ENCODE measurements around the gene ENO2.

Gene ENO2

DNA sequence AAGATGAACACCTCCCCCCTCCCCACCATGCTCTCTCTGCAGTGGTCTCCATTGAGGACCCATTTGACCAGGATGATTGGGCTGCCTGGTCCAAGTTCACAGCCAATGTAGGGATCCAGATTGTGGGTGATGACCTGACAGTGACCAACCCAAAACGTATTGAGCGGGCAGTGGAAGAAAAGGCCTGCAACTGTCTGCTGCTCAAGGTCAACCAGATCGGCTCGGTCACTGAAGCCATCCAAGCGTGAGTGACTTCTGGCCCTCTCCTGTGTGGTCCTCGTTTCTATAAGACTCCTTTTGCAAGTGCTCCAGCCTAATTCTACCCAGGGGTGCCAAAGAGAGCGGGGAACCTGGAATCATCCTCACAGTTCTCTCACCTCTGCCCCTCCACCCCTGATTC, 7.2 kb downstream of the ENO2 start:
- DNase-seq (ENCODE audit: low read depth in 2 of 2), result no peak

DNA sequence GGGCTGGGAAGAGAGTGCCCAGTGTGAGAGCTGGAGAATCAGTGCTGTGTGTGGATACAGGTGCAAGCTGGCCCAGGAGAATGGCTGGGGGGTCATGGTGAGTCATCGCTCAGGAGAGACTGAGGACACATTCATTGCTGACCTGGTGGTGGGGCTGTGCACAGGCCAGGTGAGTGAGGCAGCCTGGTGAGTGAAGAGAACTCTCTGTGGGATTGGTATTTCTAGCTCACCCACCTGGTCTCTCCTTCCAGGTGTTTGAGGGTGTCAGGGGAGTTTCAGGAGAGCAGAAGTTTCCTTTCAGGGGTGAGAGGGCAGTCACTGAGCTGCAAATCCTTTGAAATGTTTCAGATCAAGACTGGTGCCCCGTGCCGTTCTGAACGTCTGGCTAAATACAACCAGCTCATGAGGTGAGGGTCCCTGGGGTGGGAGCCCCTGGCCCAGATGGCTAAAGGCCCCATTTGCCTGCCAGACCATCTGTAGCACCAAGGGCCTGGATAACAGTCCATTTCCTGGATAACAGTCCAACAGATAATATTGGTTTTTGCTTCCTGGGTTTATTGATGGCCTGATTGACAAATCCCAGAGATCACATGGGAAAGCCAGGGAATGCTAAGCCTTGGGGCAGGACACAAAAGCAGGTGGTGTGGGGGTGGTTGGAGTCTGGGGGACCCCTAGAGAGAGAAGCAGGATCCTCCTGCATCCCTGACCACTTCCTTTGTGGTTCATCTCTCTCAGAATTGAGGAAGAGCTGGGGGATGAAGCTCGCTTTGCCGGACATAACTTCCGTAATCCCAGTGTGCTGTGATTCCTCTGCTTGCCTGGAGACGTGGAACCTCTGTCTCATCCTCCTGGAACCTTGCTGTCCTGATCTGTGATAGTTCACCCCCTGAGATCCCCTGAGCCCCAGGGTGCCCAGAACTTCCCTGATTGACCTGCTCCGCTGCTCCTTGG, 7.9 kb downstream of the ENO2 start:
- H3K4me3 ChIP-seq (replicated peaks in 1 of 2; ENCODE audit: low read depth in 2 of 2, low read length in 2 of 2), result no peak overlapping the region
- TF ChIP-seq, protein P1, sequence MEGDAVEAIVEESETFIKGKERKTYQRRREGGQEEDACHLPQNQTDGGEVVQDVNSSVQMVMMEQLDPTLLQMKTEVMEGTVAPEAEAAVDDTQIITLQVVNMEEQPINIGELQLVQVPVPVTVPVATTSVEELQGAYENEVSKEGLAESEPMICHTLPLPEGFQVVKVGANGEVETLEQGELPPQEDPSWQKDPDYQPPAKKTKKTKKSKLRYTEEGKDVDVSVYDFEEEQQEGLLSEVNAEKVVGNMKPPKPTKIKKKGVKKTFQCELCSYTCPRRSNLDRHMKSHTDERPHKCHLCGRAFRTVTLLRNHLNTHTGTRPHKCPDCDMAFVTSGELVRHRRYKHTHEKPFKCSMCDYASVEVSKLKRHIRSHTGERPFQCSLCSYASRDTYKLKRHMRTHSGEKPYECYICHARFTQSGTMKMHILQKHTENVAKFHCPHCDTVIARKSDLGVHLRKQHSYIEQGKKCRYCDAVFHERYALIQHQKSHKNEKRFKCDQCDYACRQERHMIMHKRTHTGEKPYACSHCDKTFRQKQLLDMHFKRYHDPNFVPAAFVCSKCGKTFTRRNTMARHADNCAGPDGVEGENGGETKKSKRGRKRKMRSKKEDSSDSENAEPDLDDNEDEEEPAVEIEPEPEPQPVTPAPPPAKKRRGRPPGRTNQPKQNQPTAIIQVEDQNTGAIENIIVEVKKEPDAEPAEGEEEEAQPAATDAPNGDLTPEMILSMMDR (IDR thresholded peaks at IDR 0.05; ENCODE audit: low read depth, low read length), result no peak
- DNase-seq (ENCODE audit: low read depth in 2 of 2), result no peak

More for the DNA sequence above, 7.2 kb downstream of the ENO2 start:
- TF ChIP-seq, protein P1 (IDR thresholded peaks at IDR 0.05; ENCODE audit: low read depth, low read length), result no peak
- no peak overlapping the region for H3K4me3 ChIP-seq (replicated peaks in 1 of 2; ENCODE audit: low read depth in 2 of 2, low read length in 2 of 2)

GRCh38 chr12:6923003-6923732, 8.8 kb downstream of the ENO2 start:
- DNase-seq (ENCODE audit: low read depth in 2 of 2), result no peak
- TF ChIP-seq, protein P1 (IDR thresholded peaks at IDR 0.05; ENCODE audit: low read depth, low read length), result no peak
- H3K4me3 ChIP-seq (replicated peaks in 1 of 2; ENCODE audit: low read depth in 2 of 2, low read length in 2 of 2), result no peak overlapping the region

DNA sequence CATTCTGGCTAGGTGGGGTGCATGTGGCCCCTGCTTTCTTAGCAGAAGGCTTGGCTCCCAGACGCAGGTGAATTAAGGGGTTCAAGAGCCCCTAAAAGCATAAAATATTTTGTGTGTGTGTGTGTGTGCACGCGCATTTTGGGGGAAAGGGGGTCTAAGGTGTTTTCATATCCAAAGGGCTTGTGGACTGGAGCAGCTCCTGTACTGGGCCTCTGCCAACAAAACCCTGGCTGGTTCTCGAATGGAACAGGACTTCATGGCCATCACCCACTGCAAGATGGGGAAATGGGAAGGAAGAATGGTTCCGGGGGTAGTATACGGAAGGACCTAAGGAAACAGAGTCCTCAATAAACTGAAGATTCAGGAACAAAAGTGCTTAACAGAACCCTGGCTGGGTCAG, 9.5 kb downstream of the ENO2 start:
- no peak for DNase-seq (ENCODE audit: low read depth in 2 of 2)
- TF ChIP-seq, protein P1 (IDR thresholded peaks at IDR 0.05; ENCODE audit: low read depth, low read length), result no peak
- no peak overlapping the region for H3K4me3 ChIP-seq (replicated peaks in 1 of 2; ENCODE audit: low read depth in 2 of 2, low read length in 2 of 2)

- TF ChIP-seq, protein P1 (IDR thresholded peaks at IDR 0.05; ENCODE audit: low read depth, low read length), result no peak
- H3K4me3 ChIP-seq (replicated peaks in 1 of 2; ENCODE audit: low read depth in 2 of 2, low read length in 2 of 2), result no peak overlapping the region
- DNase-seq (ENCODE audit: low read depth in 2 of 2), result no peak
Measured at GRCh38 chr12:6925239-6925539, 10.8 kb downstream of the ENO2 start.

DNA sequence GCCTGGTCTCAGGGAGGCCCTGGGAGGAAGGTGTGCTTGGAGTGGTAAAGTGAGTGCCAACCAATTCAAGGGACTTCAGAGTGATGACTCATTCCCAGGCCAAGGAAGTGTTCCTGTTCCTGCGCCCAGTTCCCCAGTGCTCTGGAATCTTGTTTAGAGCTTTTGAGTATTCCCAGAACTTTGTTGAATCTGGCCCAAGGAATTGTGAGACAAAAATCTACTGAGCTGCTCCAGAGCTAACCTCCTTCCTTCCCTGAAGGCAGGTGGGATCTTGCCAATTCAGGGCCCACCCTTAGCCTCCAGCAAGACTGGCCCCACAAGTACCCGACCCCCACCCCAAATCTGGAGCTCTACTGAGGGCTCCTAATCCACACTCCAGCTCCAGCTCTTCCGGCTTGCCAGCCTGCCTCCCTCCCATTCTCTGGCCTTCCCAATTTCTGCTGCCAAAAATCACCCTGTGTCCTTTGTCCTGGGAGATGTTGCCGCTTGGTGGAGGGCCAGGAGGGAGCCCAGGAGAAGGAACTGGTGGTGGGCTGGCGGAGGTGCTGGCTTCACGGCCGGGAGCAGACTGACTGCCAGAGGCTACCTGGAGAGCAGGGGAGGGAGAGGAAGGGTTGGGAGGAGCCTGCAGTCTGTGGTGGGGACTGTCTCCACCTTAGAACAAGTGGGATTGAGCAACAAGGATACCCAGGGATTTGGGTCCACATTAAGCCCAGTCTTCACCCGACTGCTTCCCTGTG, 11.3 kb downstream of the ENO2 start:
- peak; percentile 78 to 95 for DNase-seq (ENCODE audit: low read depth in 2 of 2)
- TF ChIP-seq, protein P1 (IDR thresholded peaks at IDR 0.05; ENCODE audit: low read depth, low read length), result no peak
- H3K4me3 ChIP-seq (replicated peaks in 1 of 2; ENCODE audit: low read depth in 2 of 2, low read length in 2 of 2), result peak overlapping the region; percentile 79 to 89
